ENCODE measurements around the gene JSRP1. TPM values are rescaled to one million over a fixed set of nuclear protein-coding genes. Genes with fewer than 3 reads are reported as not detected.

JSRP1 gene
- total and polyA plus RNA-seq, 10 of the 15 experiments (the other 5 are each of a cell fraction or from before 2014, with no cell fraction given) = 0.41 to 0.91 (median 0.49) TPM; not detected in 7

GRCh38 chr19:2247433-2248101 lies 8.7 kb downstream of the JSRP1 start (continued):
- TF ChIP-seq REST (IDR thresholded peaks at IDR 0.05; ENCODE audit: low read depth, low read length) (no peak), HDAC2 (IDR thresholded peaks at IDR 0.05) (no peak), MAX (IDR thresholded peaks at IDR 0.05; ENCODE audit: low read depth, low read length) (no peak), RELA (IDR thresholded peaks at IDR 0.05; ENCODE audit: borderline replicate concordance, partially characterized antibody) (no peak), E4F1 (IDR thresholded peaks at IDR 0.05; ENCODE audit: borderline replicate concordance, partially characterized antibody) (no peak), EED (IDR thresholded peaks at IDR 0.05; ENCODE audit: low read depth) (no peak), JUND (IDR thresholded peaks at IDR 0.05; ENCODE audit: low read depth, low read length) (no peak)

All from GM12878 (cell line).